HG02840 (cell line): ENCODE results near the gene TPSG1.

Experiments
- ATAC-seq: cut with Tn5 transposase; IDR thresholded peaks from one replicate; pipeline ENCODE4 v1.9.1; 2021; ENCODE audit warnings: mild to moderate bottlenecking, moderate library complexity, moderate number of reproducible peaks; ENCODE audit not compliant: unreplicated experiment, low FRiP score

TPSG1 gene

GRCh38 chr16:1217526-1217925, 7.5 kb downstream of the TPSG1 start:
- ATAC-seq = no peak

- ATAC-seq = no peak
These were observed 8.2 kb downstream of the TPSG1 start for GRCh38 chr16:1216681-1217400.

- ATAC-seq = no peak
These were observed 8.8 kb downstream of the TPSG1 start for GRCh38 chr16:1216296-1216619.

- ATAC-seq = no peak
These were observed 9.3 kb downstream of the TPSG1 start for GRCh38 chr16:1215574-1216295.

- ATAC-seq = no peak
These were observed 10.3 kb downstream of the TPSG1 start for GRCh38 chr16:1214719-1215118.

GRCh38 chr16:1213796-1214372, 11.2 kb downstream of the TPSG1 start:
- no peak for ATAC-seq

- ATAC-seq = no peak
These were observed 11.8 kb downstream of the TPSG1 start for GRCh38 chr16:1213231-1213630.

GRCh38 chr16:1212616-1213194, 12.4 kb downstream of the TPSG1 start:
- no peak for ATAC-seq

GRCh38 chr16:1211451-1212268, 13.4 kb downstream of the TPSG1 start:
- ATAC-seq = no peak

GRCh38 chr16:1210461-1210860, 14.6 kb downstream of the TPSG1 start:
- no peak for ATAC-seq

GRCh38 chr16:1209081-1209480, 16.0 kb downstream of the TPSG1 start:
- ATAC-seq = no peak

- ATAC-seq = no peak
These were observed 16.7 kb downstream of the TPSG1 start for GRCh38 chr16:1208239-1208830.

- no peak for ATAC-seq
These were observed 18.3 kb downstream of the TPSG1 start for GRCh38 chr16:1206786-1207185.

- ATAC-seq = no peak
These were observed 18.7 kb downstream of the TPSG1 start for GRCh38 chr16:1206326-1206725.

- ATAC-seq = no peak
These were observed 20.1 kb downstream of the TPSG1 start for GRCh38 chr16:1204933-1205332.

GRCh38 chr16:1202274-1202673, 22.8 kb downstream of the TPSG1 start:
- no peak for ATAC-seq

GRCh38 chr16:1201444-1201843, 23.6 kb downstream of the TPSG1 start:
- ATAC-seq = no peak

- ATAC-seq = no peak
These were observed 24.9 kb downstream of the TPSG1 start for GRCh38 chr16:1200014-1200627.

- no peak for ATAC-seq
These were observed 25.6 kb downstream of the TPSG1 start for GRCh38 chr16:1199347-1200013.
